Body of pancreas (tissue), 4 donors: Measurements from ENCODE around the gene HUNK.

Experiments used
- CTCF ChIP-seq, 7 experiments: fragments of 450-650 bp in 4 of 7; fragments of 200-600 bp in 3 of 7; sonication (generic) in 3 of 7; IDR thresholded peaks; one replicate each; pipeline ENCODE4 v1.5.1; 2016 to 2019; ENCODE audit warnings: antibody characterized with exemption in 7 of 7
- POLR2A ChIP-seq, 3 donors: fragments of 450-650 bp; IDR thresholded peaks; one replicate each; pipeline ENCODE4 v1.6.1; 2016; ENCODE audit warnings: antibody characterized with exemption in 3 of 3, mild to moderate bottlenecking in 2 of 3

GRCh38 chr21:31844206-31844605 lies 28.6 kb upstream of the HUNK start:
- TF ChIP-seq CTCF (IDR thresholded peaks at IDR 0.05) (no peak), POLR2A (IDR thresholded peaks at IDR 0.05) (no peak)
